Measurements from ENCODE around the gene HOXA2. TPM values are rescaled to one million over a fixed set of nuclear protein-coding genes. Genes with fewer than 3 reads are reported as not detected.

Gene HOXA2
- total RNA-seq, 1 donor from 2014 or later: 2.0 TPM

- Histone ChIP-seq H3K27me3 (peaks cover 10% of the 10 kb centered on the region), H3K27ac (no peak overlapping the region), H3K4me1 (no peaks in the 10 kb centered on the region), H3K36me3 (no peaks in the 10 kb centered on the region), H3K4me3 (peak overlapping the region in 1 of 2 donors; percentile 16), H3K9me3 (no peaks in the 10 kb centered on the region)
- TF ChIP-seq CTCF (IDR thresholded peaks at IDR 0.05): no peak
- TF ChIP-seq POLR2A (IDR thresholded peaks at IDR 0.05): no peak
- TF ChIP-seq POLR2AphosphoS5 (IDR thresholded peaks at IDR 0.05; ENCODE audit: insufficient read depth in 1 of 2, low read depth in 1 of 2): no peak
- DNase-seq (ENCODE audit: extremely low spot score in 2 of 2): no peak
- intact Hi-C loops (cut with DNase I): no loop called here
Measured at GRCh38 chr7:27088002-27088922, 14.2 kb downstream of the HOXA2 start.

- intact Hi-C loops (cut with DNase I): no loop called here
- no peaks in the 10 kb centered on the region for H3K9me3 ChIP-seq
- TF ChIP-seq POLR2AphosphoS5 (IDR thresholded peaks at IDR 0.05; ENCODE audit: insufficient read depth in 1 of 2, low read depth in 1 of 2): no peak
- DNase-seq (ENCODE audit: extremely low spot score in 2 of 2): no peak
- H3K27ac ChIP-seq: no peak overlapping the region
- H3K27me3 ChIP-seq: peaks cover 10% of the 10 kb centered on the region
- H3K4me3 ChIP-seq: no peak overlapping the region
- no peaks in the 10 kb centered on the region for H3K4me1 ChIP-seq
- H3K36me3 ChIP-seq: no peaks in the 10 kb centered on the region
Measured at GRCh38 chr7:27083646-27084045, 18.8 kb downstream of the HOXA2 start.

GRCh38 chr7:27082171-27082570 is 20.3 kb downstream of the HOXA2 start:
- H3K27ac ChIP-seq: no peak overlapping the region
- H3K27me3 ChIP-seq: no peaks in the 10 kb centered on the region
- H3K9me3 ChIP-seq: no peaks in the 10 kb centered on the region
- no peaks in the 10 kb centered on the region for H3K4me1 ChIP-seq
- no peak for DNase-seq (ENCODE audit: extremely low spot score in 2 of 2)
- H3K4me3 ChIP-seq: no peak overlapping the region
- no peak for TF ChIP-seq CTCF (IDR thresholded peaks at IDR 0.05)
- no peak for TF ChIP-seq POLR2A (IDR thresholded peaks at IDR 0.05)
- no peak for TF ChIP-seq POLR2AphosphoS5 (IDR thresholded peaks at IDR 0.05; ENCODE audit: insufficient read depth in 1 of 2, low read depth in 1 of 2)
- no peaks in the 10 kb centered on the region for H3K36me3 ChIP-seq
- intact Hi-C loops (cut with DNase I): no loop called here

GRCh38 chr7:27080844-27081436 is 21.5 kb downstream of the HOXA2 start:
- TF ChIP-seq CTCF (IDR thresholded peaks at IDR 0.05): no peak
- no peak for TF ChIP-seq POLR2AphosphoS5 (IDR thresholded peaks at IDR 0.05; ENCODE audit: insufficient read depth in 1 of 2, low read depth in 1 of 2)
- TF ChIP-seq POLR2A (IDR thresholded peaks at IDR 0.05): no peak
- intact Hi-C loops (cut with DNase I): no loop called here
- DNase-seq (ENCODE audit: extremely low spot score in 2 of 2): no peak

GRCh38 chr7:27079234-27079975 is 23.1 kb downstream of the HOXA2 start:
- DNase-seq (ENCODE audit: extremely low spot score in 2 of 2): no peak
- intact Hi-C loops (cut with DNase I): no loop called here
- Histone ChIP-seq H3K36me3 (no peaks in the 10 kb centered on the region), H3K4me1 (no peaks in the 10 kb centered on the region), H3K27ac (no peak overlapping the region), H3K4me3 (no peak overlapping the region), H3K27me3 (no peaks in the 10 kb centered on the region), H3K9me3 (no peaks in the 10 kb centered on the region)
- TF ChIP-seq CTCF (IDR thresholded peaks at IDR 0.05): no peak
- TF ChIP-seq POLR2AphosphoS5 (IDR thresholded peaks at IDR 0.05; ENCODE audit: insufficient read depth in 1 of 2, low read depth in 1 of 2): no peak
- TF ChIP-seq POLR2A (IDR thresholded peaks at IDR 0.05): no peak

More at GRCh38 chr7:27080844-27081436, 21.5 kb downstream of the HOXA2 start:
- Histone ChIP-seq H3K27me3 (no peaks in the 10 kb centered on the region), H3K36me3 (no peaks in the 10 kb centered on the region), H3K9me3 (no peaks in the 10 kb centered on the region), H3K4me3 (no peak overlapping the region), H3K4me1 (no peaks in the 10 kb centered on the region), H3K27ac (no peak overlapping the region)
